ENCODE results near the gene TRAPPC11. TPM values are rescaled to one million over a fixed set of nuclear protein-coding genes. Genes with fewer than 3 reads are reported as not detected.

The TRAPPC11 gene
- polyA plus RNA-seq, 1 experiment, result 47.6 TPM

DNA sequence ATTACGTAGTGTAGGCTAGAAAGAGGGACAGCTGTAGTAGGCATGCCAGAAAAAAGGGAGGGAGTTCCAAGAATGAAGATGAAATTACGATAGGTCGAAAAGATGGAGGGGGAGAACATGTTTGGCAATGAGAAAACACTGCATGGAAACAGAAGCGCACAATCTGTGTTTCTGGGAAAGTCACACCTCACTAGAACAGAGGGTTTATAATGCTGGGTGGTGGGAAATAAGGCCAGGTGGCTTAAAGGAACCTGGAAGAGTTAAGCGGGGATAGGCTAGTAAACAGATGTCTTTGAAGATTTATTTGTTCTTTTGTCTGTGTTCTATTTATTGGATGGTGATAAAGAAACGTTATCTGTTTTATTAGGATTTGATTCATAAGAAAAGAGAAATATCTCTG lies 29.1 kb downstream of the TRAPPC11 start:
- DNase-seq (ENCODE audit: low read depth, low spot score), result no peak
- Histone ChIP-seq H3K9me3 (ENCODE audit: control insufficient read depth, insufficient read depth, low read length) (no peaks in the 10 kb centered on the region), H3K27ac (ENCODE audit: low read depth, low read length) (no peak overlapping the region), H3K27me3 (ENCODE audit: control insufficient read depth, insufficient read depth, low read length) (no peaks in the 10 kb centered on the region), H3K4me3 (ENCODE audit: low read depth, low read length) (no peak overlapping the region)
- ChIA-PET CTCF (no interaction called here), POLR2A (no interaction called here)
- TF ChIP-seq, protein P1, sequence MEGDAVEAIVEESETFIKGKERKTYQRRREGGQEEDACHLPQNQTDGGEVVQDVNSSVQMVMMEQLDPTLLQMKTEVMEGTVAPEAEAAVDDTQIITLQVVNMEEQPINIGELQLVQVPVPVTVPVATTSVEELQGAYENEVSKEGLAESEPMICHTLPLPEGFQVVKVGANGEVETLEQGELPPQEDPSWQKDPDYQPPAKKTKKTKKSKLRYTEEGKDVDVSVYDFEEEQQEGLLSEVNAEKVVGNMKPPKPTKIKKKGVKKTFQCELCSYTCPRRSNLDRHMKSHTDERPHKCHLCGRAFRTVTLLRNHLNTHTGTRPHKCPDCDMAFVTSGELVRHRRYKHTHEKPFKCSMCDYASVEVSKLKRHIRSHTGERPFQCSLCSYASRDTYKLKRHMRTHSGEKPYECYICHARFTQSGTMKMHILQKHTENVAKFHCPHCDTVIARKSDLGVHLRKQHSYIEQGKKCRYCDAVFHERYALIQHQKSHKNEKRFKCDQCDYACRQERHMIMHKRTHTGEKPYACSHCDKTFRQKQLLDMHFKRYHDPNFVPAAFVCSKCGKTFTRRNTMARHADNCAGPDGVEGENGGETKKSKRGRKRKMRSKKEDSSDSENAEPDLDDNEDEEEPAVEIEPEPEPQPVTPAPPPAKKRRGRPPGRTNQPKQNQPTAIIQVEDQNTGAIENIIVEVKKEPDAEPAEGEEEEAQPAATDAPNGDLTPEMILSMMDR (IDR thresholded peaks at IDR 0.05; ENCODE audit: low read depth, low read length), result no peak

GRCh38 chr4:183691006-183691405 lies 31.9 kb downstream of the TRAPPC11 start:
- TF ChIP-seq, protein P1 (IDR thresholded peaks at IDR 0.05; ENCODE audit: low read depth, low read length), result no peak
- ChIA-PET CTCF (interaction anchor here (0.7 kb wide), 1 partner anchor 11 kb away, joined by 4 read pairs; no protein-coding TSS in a partner anchor), POLR2A (no interaction called here)
- no peak for DNase-seq (ENCODE audit: low read depth, low spot score)
- Histone ChIP-seq H3K9me3 (ENCODE audit: control insufficient read depth, insufficient read depth, low read length) (no peaks in the 10 kb centered on the region), H3K27me3 (ENCODE audit: control insufficient read depth, insufficient read depth, low read length) (no peaks in the 10 kb centered on the region), H3K27ac (ENCODE audit: low read depth, low read length) (no peak overlapping the region), H3K4me3 (ENCODE audit: low read depth, low read length) (no peak overlapping the region)

GRCh38 chr4:183691897-183692296 lies 32.8 kb downstream of the TRAPPC11 start:
- ChIA-PET POLR2A (no interaction called here), CTCF (no interaction called here)
- no peak for DNase-seq (ENCODE audit: low read depth, low spot score)
- no peaks in the 10 kb centered on the region for H3K27me3 ChIP-seq (ENCODE audit: control insufficient read depth, insufficient read depth, low read length)
- H3K9me3 ChIP-seq (ENCODE audit: control insufficient read depth, insufficient read depth, low read length), result no peaks in the 10 kb centered on the region
- H3K27ac ChIP-seq (ENCODE audit: low read depth, low read length), result no peak overlapping the region
- H3K4me3 ChIP-seq (ENCODE audit: low read depth, low read length), result no peak overlapping the region
- TF ChIP-seq, protein P1 (IDR thresholded peaks at IDR 0.05; ENCODE audit: low read depth, low read length), result no peak

- ChIA-PET CTCF (interaction anchor here (0.5 kb wide), 1 partner anchor 221 kb away, joined by 3 read pairs; no protein-coding TSS in a partner anchor), POLR2A (no interaction called here)
- TF ChIP-seq, protein P1 (IDR thresholded peaks at IDR 0.05; ENCODE audit: low read depth, low read length), result no peak
- no peaks in the 10 kb centered on the region for H3K27me3 ChIP-seq (ENCODE audit: control insufficient read depth, insufficient read depth, low read length)
- DNase-seq (ENCODE audit: low read depth, low spot score), result no peak
- no peaks in the 10 kb centered on the region for H3K9me3 ChIP-seq (ENCODE audit: control insufficient read depth, insufficient read depth, low read length)
- H3K27ac ChIP-seq (ENCODE audit: low read depth, low read length), result no peak overlapping the region
- H3K4me3 ChIP-seq (ENCODE audit: low read depth, low read length), result no peak overlapping the region
These were observed 39.8 kb downstream of the TRAPPC11 start for GRCh38 chr4:183698909-183699308.

- POLR2A ChIA-PET, result no interaction called here
- H3K27me3 ChIP-seq (ENCODE audit: control insufficient read depth, insufficient read depth, low read length), result no peaks in the 10 kb centered on the region
- no peaks in the 10 kb centered on the region for H3K9me3 ChIP-seq (ENCODE audit: control insufficient read depth, insufficient read depth, low read length)
- H3K27ac ChIP-seq (ENCODE audit: low read depth, low read length), result no peak overlapping the region
- H3K4me3 ChIP-seq (ENCODE audit: low read depth, low read length), result no peak overlapping the region
- TF ChIP-seq, protein P1 (IDR thresholded peaks at IDR 0.05; ENCODE audit: low read depth, low read length), result no peak
- no peak for DNase-seq (ENCODE audit: low read depth, low spot score)
- CTCF ChIA-PET, result no interaction called here
These were observed 41.3 kb downstream of the TRAPPC11 start for GRCh38 chr4:183700407-183700806.

All from AG04450 (cell line).